ENCODE data around the gene GPANK1. TPM values are rescaled to one million over a fixed set of nuclear protein-coding genes. Genes with fewer than 3 reads are reported as not detected.

The GPANK1 gene
- total RNA-seq, 1 donor from 2014 or later: 18.0 TPM

- no peak for DNase-seq (ENCODE audit: low spot score, unreplicated experiment)
- H3K27ac Mint-ChIP-seq: peak overlapping the region; percentile 100
- H3K36me3 Mint-ChIP-seq (ENCODE audit: insufficient read depth): peaks cover 20% of the 10 kb centered on the region
- H3K27me3 Mint-ChIP-seq: no peaks in the 10 kb centered on the region
- H3K4me1 Mint-ChIP-seq (ENCODE audit: low read depth): peaks cover 38% of the 10 kb centered on the region
- H3K9me3 Mint-ChIP-seq (ENCODE audit: low read depth): no peaks in the 10 kb centered on the region
- H3K4me3 Mint-ChIP-seq (ENCODE audit: low read depth): peak overlapping the region; percentile 94
- no peak for TF ChIP-seq CTCF (IDR thresholded peaks at IDR 0.05; ENCODE audit: unreplicated experiment)
These were observed 13.1 kb downstream of the GPANK1 start for GRCh38 chr6:31651602-31652191.

GRCh38 chr6:31645325-31645724 is 19.5 kb downstream of the GPANK1 start:
- no peak overlapping the region for H3K4me3 Mint-ChIP-seq (ENCODE audit: low read depth)
- no peaks in the 10 kb centered on the region for H3K27me3 Mint-ChIP-seq
- H3K9me3 Mint-ChIP-seq (ENCODE audit: low read depth): no peaks in the 10 kb centered on the region
- peaks cover 26% of the 10 kb centered on the region for H3K36me3 Mint-ChIP-seq (ENCODE audit: insufficient read depth)
- no peak for DNase-seq (ENCODE audit: low spot score, unreplicated experiment)
- peaks cover 3% of the 10 kb centered on the region for H3K4me1 Mint-ChIP-seq (ENCODE audit: low read depth)
- TF ChIP-seq CTCF (IDR thresholded peaks at IDR 0.05; ENCODE audit: unreplicated experiment): no peak
- no peak overlapping the region for H3K27ac Mint-ChIP-seq

- peaks cover 21% of the 10 kb centered on the region for H3K36me3 Mint-ChIP-seq (ENCODE audit: insufficient read depth)
- H3K27me3 Mint-ChIP-seq: no peaks in the 10 kb centered on the region
- H3K27ac Mint-ChIP-seq: no peak overlapping the region
- no peak for TF ChIP-seq CTCF (IDR thresholded peaks at IDR 0.05; ENCODE audit: unreplicated experiment)
- no peak overlapping the region for H3K4me3 Mint-ChIP-seq (ENCODE audit: low read depth)
- DNase-seq (ENCODE audit: low spot score, unreplicated experiment): no peak
- H3K9me3 Mint-ChIP-seq (ENCODE audit: low read depth): no peaks in the 10 kb centered on the region
- H3K4me1 Mint-ChIP-seq (ENCODE audit: low read depth): no peaks in the 10 kb centered on the region
These were observed 20.9 kb downstream of the GPANK1 start for GRCh38 chr6:31643818-31644454.

GRCh38 chr6:31642798-31643570 is 21.8 kb downstream of the GPANK1 start:
- no peaks in the 10 kb centered on the region for H3K9me3 Mint-ChIP-seq (ENCODE audit: low read depth)
- H3K27ac Mint-ChIP-seq: no peak overlapping the region
- no peaks in the 10 kb centered on the region for H3K4me1 Mint-ChIP-seq (ENCODE audit: low read depth)
- TF ChIP-seq CTCF (IDR thresholded peaks at IDR 0.05; ENCODE audit: unreplicated experiment): no peak
- no peaks in the 10 kb centered on the region for H3K27me3 Mint-ChIP-seq
- H3K36me3 Mint-ChIP-seq (ENCODE audit: insufficient read depth): peaks cover 18% of the 10 kb centered on the region
- no peak overlapping the region for H3K4me3 Mint-ChIP-seq (ENCODE audit: low read depth)
- DNase-seq (ENCODE audit: low spot score, unreplicated experiment): no peak

- H3K27ac Mint-ChIP-seq: peak overlapping the region; percentile 57
- no peak for DNase-seq (ENCODE audit: low spot score, unreplicated experiment)
- H3K27me3 Mint-ChIP-seq: no peaks in the 10 kb centered on the region
- no peak for TF ChIP-seq CTCF (IDR thresholded peaks at IDR 0.05; ENCODE audit: unreplicated experiment)
- no peak overlapping the region for H3K4me3 Mint-ChIP-seq (ENCODE audit: low read depth)
- H3K36me3 Mint-ChIP-seq (ENCODE audit: insufficient read depth): peaks cover 20% of the 10 kb centered on the region
- no peaks in the 10 kb centered on the region for H3K9me3 Mint-ChIP-seq (ENCODE audit: low read depth)
- no peaks in the 10 kb centered on the region for H3K4me1 Mint-ChIP-seq (ENCODE audit: low read depth)
These were observed 23.4 kb downstream of the GPANK1 start for GRCh38 chr6:31641370-31641769.
